ENCODE data around the gene RASSF3. TPM values are rescaled to one million over a fixed set of nuclear protein-coding genes. Genes with fewer than 3 reads are reported as not detected.

RASSF3 gene
- total and polyA plus RNA-seq, 2 of the 13 experiments (the other 11 are each of a cell fraction or from before 2014, with no cell fraction given): 15.5 to 16.0 TPM

GRCh38 chr12:64574837-64575236 lies 35.5 kb upstream of the RASSF3 start:
- ATAC-seq (no peak), DNase-seq (ENCODE audit: low spot score) (no peak), FAIRE-seq (no peak)
- no peak overlapping the region for H3K9ac ChIP-seq (ENCODE audit: insufficient read depth, low read depth, low read length)
- in situ Hi-C loops (cut with HindIII; ENCODE audit: extremely low pct_ligation_motif_present, low pct_unique_long_range_greater_than_20kb) (no loop called here), intact Hi-C loops (cut with micrococcal nuclease; ENCODE audit: unreplicated experiment) (no loop called here)
- no peak overlapping the region for H3K27ac ChIP-seq (ENCODE audit: extremely low read length, insufficient read depth, low read length)
- H3K36me3 ChIP-seq (replicated peaks in 1 of 2; ENCODE audit: control insufficient read depth in 1 of 2, insufficient read depth in 2 of 2, low read length in 2 of 2): no peaks in the 10 kb centered on the region
- no TSS peak for BruUV-seq (replicated peaks)
- H3K4me1 ChIP-seq (ENCODE audit: insufficient read depth, low read length): peaks cover 6% of the 10 kb centered on the region
- H3K79me2 ChIP-seq (ENCODE audit: insufficient read depth, low read length): no peaks in the 10 kb centered on the region
- CTCF ChIA-PET (ENCODE audit: low intra/inter-chr PET ratio, low total read pairs): no interaction called here
- no peak overlapping the region for H3K4me2 ChIP-seq (ENCODE audit: low read depth, low read length)
- no peaks in the 10 kb centered on the region for H4K20me1 ChIP-seq (ENCODE audit: insufficient read depth, low read length)
- POLR2A ChIA-PET: no interaction called here
- H2AFZ ChIP-seq (ENCODE audit: low read length): no peak overlapping the region
- H3K4me3 ChIP-seq (replicated peaks in 1 of 3; ENCODE audit: insufficient read depth in 1 of 3, low read depth in 2 of 3, low read length in 3 of 3): no peak overlapping the region
- H3K9me3 ChIP-seq (ENCODE audit: low read length): peaks cover 18% of the 10 kb centered on the region
- H3K27me3 ChIP-seq (ENCODE audit: control insufficient read depth in 1 of 2, insufficient read depth in 2 of 2, low read length in 2 of 2): no peaks in the 10 kb centered on the region
- TF ChIP-seq SPEN (CRISPR knock-in tag; IDR thresholded peaks at IDR 0.05; ENCODE audit: low read depth) (no peak), ZNF484 (CRISPR knock-in tag; IDR thresholded peaks at IDR 0.05; ENCODE audit: borderline replicate concordance, low read depth) (no peak), SYNCRIP (IDR thresholded peaks at IDR 0.05; ENCODE audit: insufficient read depth, low read depth, low read length) (no peak), NCOA5 (CRISPR knock-in tag; IDR thresholded peaks at IDR 0.05) (no peak), ARID2 (CRISPR knock-in tag; IDR thresholded peaks at IDR 0.05; ENCODE audit: borderline replicate concordance) (no peak), HNRNPK (IDR thresholded peaks at IDR 0.05; ENCODE audit: low read depth, low read length, poor library complexity, severe bottlenecking) (no peak), FOXA3 (CRISPR knock-in tag; IDR thresholded peaks at IDR 0.05) (no peak), ZNF546 (CRISPR knock-in tag; conservative IDR thresholded peaks at IDR 0.05) (no peak), RFX3 (CRISPR knock-in tag; IDR thresholded peaks at IDR 0.05) (no peak), THAP9 (CRISPR knock-in tag; IDR thresholded peaks at IDR 0.05; ENCODE audit: borderline replicate concordance) (no peak), POGZ (CRISPR knock-in tag; IDR thresholded peaks at IDR 0.05) (no peak), ZNF44 (CRISPR knock-in tag; IDR thresholded peaks at IDR 0.05) (no peak), ZNF512 (CRISPR knock-in tag; IDR thresholded peaks at IDR 0.05) (no peak), TRIM24 (CRISPR knock-in tag; IDR thresholded peaks at IDR 0.05) (no peak), SP1 (IDR thresholded peaks at IDR 0.05) (no peak), SP1 (CRISPR knock-in tag; IDR thresholded peaks at IDR 0.05) (no peak), ZBTB3 (CRISPR knock-in tag; IDR thresholded peaks at IDR 0.05; ENCODE audit: borderline replicate concordance, low read depth) (no peak), SRSF1 (optimal IDR thresholded peaks at IDR 0.05; ENCODE audit: low read depth, low read length) (no peak), ZBTB21 (CRISPR knock-in tag; IDR thresholded peaks at IDR 0.05) (no peak)
- TF ChIP-seq, protein P1, sequence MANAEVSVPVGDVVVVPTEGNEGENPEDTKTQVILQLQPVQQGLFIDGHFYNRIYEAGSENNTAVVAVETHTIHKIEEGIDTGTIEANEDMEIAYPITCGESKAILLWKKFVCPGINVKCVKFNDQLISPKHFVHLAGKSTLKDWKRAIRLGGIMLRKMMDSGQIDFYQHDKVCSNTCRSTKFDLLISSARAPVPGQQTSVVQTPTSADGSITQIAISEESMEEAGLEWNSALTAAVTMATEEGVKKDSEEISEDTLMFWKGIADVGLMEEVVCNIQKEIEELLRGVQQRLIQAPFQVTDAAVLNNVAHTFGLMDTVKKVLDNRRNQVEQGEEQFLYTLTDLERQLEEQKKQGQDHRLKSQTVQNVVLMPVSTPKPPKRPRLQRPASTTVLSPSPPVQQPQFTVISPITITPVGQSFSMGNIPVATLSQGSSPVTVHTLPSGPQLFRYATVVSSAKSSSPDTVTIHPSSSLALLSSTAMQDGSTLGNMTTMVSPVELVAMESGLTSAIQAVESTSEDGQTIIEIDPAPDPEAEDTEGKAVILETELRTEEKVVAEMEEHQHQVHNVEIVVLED (CRISPR knock-in tag; IDR thresholded peaks at IDR 0.05; ENCODE audit: borderline replicate concordance): no peak

All from HepG2 (cell line).